HG02970 (cell line): ENCODE results near the gene MACC1.
"Not testable (repeated sequence)": the region's sequence is repeated elsewhere in the genome, so short reads cannot be mapped to it uniquely, and the experiment has no call there.

Source experiments
- ATAC-seq: cut with Tn5 transposase; IDR thresholded peaks from one replicate; pipeline ENCODE4 v1.9.1; 2021; ENCODE audit warnings: mild to moderate bottlenecking, moderate library complexity, moderate number of reproducible peaks; ENCODE audit not compliant: unreplicated experiment, low FRiP score

The MACC1 gene

DNA sequence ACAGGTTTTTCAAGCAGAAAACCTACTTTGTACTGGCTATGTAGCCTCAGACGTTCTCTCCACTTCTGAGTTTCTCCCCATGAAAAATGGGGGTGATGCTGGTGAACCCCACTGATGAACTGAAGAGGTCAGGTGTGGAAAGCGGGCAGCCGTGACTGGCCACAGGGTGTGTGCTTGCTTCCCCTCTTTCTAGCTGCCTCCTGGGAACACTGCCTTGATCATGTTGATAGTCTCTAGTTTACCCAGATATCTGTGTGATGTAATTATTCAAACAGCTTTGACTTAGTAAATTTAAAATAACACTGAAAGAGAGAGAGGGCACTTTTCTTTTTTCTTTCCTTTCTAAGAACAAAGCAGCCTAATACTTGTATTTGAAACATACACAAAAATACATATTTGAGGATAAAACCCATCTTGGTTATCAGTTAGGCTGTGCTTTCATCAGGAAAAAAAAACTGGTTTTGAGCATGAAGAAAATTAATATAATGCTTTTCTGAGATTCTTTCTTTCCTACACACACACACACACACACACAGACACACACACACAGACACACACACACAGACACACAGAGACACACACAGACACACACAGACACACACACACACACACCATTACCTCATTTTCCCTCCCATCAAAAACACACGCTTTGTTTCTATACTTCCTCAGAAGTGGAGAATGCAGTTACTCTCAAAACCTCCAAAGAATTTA lies 76.7 kb downstream of the MACC1 start:
- ATAC-seq: no peak

DNA sequence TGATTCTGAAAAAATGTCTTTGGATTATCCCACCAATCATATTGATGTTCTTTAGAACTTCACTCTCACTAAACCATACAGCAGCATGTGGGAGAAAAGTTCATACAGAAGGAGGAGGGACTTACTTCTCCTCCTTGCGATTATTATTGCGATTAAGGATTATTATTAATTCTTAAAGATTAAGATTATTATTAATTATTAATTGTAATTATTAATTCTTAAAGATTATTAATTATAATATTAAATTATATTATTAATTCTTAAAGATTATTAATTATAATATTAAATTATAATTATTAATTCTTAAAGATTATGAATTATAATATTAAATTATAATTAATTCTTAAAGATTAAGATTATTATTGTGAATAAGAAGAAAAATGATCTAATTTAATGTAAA lies 80.5 kb downstream of the MACC1 start:
- ATAC-seq: no peak

DNA sequence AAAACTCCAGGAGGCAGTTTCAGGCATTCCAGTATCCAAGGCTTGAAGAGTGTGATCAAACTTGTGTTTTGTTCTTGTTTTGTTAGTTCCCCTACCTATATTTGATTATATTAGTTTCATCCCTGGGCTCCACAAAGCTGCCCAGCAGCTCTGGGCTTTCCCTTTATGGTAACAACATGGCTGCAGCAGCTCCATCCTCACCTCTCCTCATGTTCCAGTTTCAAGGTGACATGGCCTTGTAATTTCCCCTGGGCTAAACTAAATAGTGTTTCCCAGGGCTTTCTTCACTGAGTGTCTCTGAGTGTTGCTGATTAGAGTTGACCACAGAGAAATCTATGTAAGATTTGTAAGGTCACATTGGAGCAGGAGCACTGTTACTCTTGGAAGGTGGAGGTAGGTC lies 83.4 kb downstream of the MACC1 start:
- ATAC-seq: no peak

DNA sequence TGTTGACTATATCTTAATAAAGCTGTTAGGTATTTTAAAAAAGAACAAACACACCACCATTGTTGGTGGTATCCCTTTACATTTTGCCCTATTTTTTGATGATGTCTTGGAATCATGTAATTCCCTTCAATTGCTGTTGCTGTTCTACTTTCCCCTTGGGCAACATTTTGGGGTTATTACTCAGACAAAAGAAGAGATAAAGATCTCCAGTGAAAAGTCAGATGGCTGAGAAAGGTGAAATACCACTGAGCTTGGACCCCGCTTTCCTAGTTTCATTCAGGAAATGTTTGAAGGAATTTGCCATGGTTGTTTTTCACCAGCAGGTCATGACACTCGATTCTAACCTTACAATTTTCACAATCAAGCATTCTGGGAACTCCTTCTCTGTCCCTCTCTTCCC lies 84.6 kb downstream of the MACC1 start:
- ATAC-seq: no peak

DNA sequence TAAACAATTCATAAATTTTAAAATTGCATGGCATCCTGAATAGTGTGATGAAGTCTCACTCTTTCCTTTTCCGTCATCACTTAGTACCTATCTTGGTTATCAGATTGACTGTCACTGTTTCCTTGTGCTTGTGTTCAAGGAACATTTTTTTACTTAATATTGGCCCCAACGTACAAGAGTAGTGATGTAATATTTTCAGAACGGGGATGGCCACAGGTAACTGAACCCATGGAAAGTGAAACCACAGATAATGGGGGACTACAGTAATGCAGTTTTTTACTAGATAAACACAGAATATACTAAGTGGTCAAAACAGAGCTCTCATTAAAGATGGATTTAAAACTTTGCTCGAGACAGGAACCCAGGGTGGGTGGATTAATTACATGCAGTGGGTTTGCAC lies 85.4 kb downstream of the MACC1 start:
- ATAC-seq: no peak

DNA sequence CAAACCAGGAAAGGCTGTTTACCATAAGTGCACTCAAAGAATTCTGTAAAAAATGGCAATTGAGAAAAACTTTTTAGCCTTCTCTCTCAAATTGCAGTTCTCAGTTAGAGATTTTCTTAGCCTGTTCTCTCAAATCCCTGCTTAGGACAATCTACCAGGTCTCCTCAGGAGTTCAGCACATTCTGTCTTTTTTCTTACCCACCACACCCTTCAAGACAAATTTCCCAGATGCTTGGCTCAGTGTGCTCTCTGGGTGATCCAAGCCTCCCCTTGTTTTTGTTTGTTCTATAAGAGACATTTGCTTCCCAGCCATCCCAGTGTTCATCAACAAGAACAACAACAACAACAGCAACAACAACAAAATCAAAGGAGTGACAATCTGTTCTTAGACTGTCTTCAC lies 87.3 kb downstream of the MACC1 start:
- no peak for ATAC-seq

DNA sequence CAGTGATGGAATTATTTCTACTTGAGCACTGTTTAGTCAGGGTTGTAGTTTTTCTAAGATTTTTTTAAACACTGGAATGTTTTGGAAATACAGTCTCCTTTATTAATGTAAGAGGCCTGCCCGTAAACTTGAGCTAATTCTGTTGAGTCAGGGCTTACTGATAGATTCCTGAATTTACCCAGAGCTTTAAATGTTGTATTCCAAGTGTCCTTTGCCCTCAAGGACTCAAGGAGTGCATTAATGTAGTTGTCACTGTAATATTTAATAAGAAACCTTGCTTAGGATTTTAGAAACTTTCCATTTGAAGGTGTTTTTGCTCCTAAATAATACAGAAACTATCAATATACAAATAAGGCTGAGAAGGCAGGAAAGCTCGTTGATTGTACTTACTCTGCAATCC lies 89.2 kb downstream of the MACC1 start:
- ATAC-seq: no peak

DNA sequence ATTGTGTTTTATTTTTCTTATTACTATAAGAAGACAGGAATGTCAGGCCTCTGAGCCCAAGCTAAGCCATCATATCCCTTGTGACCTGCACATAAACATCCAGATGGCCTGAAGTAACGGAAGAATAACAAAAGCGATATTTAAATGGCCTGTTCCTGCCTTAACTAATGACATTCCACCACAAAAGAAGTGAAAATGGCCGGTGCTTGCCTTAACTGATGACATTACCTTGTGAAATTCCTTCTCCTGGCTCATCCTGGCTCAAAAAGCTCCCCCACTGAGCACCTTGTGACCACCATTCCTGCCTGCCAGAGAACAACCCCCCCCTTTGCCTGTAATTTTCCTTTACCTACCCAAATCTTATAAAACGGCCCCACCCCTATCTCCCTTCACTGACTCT lies 91.1 kb downstream of the MACC1 start:
- ATAC-seq: not testable (repeated sequence)

DNA sequence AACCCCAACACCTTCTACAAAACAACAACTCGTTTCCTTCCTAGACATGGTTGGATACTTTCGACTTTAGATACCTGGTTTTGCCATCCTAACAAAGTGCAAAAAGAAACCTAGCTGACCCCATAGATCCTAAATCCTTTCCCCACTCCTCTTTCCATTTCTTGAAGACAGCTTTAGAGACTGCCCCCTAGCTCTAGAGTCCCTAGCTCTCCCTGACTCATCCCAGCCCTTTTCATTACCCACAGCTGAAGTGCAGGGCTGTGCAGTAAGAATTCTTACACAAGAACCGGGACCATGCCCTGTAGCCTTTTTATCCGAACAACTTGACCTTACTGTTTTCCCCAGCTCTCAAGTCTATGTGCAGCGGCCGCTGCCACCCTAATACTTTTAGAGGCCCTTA lies 93.1 kb downstream of the MACC1 start:
- not testable (repeated sequence) for ATAC-seq

DNA sequence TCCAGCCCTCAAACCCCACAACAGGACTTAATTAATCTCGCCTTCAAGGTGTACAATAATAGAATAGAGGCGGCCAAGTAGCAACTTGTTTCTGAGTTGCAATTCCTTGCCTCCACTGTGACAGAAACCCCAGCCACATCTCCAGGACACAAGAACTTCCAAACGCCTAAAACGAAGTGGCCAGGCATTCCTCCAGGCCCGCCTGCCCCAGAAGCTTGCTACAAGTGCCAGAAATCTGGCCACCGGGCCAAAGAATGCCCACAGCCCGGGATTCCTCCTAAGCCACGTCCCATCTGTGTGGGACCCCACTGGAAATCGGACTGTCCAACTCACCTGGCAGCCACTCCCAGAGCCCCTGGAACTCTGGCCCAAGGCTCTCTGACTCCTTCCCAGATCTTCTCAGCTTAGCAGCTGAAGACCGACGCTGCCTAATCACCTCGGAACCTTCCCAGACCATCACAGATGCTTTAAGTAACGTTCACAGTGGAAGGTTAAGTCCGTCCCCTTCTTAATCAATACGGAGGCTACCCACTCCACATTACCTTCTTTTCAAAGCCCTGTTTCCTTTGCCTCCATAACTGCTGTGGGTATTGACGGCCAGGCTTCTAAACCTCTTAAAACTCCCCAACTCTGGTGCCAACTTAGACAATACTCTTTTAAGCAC lies 94.4 kb downstream of the MACC1 start:
- ATAC-seq: not testable (repeated sequence)

DNA sequence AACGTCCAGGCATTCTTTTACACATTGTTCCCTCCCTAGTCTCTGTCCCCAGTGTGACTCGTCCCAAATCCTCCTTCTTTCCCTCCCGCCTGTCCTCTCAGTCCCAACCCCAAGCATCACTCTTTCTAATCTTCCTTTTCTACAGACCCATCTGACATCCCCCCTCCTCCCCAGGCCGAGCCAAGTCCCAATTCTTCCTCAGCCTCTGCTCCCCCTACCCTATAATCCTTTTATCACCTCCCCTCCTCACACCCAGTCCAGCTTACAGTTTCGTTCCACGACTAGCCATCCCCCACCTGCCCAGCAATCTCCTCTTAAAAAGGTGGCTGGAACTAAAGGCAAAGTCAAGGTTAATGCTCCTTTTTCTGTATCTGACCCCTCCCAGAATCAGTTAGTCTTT lies 95.1 kb downstream of the MACC1 start:
- no peak for ATAC-seq

DNA sequence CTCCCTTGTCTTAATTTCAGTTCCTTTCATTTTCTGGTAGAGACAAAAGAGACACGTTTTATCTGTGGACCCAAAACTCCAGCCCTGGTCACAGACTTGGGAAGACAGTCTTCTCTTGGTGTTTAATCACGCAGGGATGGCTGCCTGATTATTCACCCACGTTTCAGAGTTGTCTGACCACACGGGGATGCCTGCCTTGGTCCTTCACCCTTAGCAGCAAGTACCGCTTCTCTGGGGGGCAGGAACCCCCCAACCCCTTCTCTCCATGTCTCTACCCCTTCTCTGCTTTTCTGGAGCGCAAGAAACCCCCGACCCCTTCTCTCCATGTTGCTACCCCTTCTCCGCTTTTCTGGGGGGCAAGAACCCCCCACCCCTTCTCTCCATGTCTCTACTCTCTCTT lies 95.8 kb downstream of the MACC1 start:
- ATAC-seq: no peak

DNA sequence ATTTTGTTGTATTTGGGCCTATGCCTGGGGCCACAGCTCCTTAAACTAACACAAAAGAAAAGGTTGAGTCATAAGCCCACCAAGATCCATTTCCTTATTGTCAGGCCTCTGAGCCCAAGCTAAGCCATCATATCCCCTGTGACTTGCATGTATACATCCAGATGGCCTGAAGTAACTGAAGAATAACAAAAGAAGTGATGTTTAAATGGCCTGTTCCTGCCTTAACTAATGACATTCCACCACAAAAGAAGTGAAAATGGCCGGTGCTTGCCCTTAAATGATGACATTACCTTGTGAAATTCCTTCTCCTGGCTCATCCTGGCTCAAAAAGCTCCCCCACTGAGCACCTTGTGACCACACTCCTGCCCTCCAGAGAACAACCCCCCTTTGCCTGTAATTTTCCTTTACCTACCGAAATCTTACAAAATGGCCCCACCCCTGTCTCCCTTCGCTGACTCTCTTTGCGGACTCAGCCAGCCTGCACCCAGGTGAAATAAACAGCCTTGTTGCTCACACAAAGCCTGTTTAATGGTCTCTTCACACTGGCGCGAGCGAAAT lies 96.5 kb downstream of the MACC1 start:
- not testable (repeated sequence) for ATAC-seq

DNA sequence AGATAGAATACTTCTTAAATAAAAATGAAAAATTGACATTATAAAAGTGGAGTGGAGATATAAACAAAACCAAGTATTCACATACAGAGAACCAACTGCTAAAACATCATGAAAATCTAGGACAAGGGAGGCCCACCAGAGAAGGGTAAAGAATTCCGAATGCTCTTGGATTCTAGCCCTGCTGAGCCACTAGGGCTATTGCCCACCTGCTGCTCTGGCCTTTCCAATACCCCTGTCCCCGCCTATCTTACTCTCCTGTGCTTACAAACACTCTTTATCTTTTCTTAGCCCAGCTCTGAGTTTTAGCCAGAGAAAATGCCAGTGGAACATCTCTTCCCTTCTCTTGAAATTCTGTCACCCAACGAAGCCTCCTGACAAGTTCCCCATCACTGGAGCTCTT lies 100.3 kb downstream of the MACC1 start:
- no peak for ATAC-seq

DNA sequence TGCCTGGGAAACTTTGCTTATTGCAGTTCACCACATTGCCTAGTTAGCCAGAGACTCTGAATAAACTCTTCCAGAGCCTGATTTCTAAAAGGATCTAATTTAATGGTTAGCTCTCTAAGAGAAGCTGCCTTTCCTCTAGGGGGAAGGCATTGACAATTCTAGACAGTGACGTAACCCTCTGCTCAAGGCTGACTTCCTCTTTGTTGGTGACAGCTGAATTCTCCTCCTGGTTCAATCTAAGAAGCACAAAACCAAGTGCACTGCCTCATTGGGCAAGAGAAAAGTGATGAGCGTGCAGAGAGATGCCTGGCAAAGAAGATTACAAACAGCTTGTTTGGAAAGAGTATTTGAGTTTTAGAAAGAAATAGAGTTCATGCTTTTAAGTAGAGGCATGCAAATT lies 102.7 kb downstream of the MACC1 start:
- ATAC-seq: peak; percentile 70

DNA sequence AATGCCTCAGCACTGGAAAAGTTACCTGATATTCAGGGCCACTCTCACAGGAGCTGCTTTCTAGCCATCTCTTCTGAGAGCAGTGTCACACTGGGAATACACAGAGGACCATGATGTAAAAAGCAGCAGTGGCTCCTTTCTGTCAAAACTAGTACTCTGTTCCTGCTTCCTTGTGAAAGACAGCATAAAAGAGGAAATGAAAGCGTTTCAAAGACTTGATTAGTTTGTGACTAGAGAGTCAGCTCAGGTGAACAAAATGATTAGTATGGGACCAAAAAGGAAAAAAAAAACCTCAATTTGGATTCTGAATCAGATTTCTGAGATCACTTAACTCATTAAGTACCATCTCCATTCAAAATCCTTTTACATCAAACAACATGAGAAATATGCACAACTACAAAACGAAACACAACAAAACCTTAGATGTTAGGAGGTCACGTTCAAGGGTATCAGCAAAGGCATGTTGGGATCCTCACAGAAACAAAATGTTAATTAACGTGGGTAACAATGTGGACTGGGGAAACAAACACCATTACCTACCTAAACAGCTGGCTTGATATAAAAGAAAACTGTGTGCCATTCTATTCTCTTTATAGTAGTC lies 103.7 kb downstream of the MACC1 start:
- ATAC-seq: peak; percentile 70

DNA sequence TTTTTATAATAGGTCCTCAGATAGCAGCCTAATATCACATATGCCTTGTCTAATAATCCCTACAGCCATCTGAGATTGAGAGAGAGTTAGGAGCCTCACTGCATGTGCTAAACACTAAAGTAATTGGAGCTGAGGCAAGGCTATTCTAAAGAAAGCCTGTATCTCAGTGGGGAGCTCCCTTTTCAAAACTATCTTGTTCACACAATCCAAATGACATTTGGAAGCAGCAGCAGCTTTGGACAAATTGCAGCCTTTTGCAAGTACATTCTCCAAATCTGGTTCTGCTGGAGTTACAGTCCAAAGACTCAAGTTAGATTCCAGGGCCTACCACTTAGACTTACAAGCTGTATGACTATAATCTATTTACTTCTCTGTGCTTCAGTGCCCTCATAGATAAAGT lies 104.5 kb downstream of the MACC1 start:
- no peak for ATAC-seq

DNA sequence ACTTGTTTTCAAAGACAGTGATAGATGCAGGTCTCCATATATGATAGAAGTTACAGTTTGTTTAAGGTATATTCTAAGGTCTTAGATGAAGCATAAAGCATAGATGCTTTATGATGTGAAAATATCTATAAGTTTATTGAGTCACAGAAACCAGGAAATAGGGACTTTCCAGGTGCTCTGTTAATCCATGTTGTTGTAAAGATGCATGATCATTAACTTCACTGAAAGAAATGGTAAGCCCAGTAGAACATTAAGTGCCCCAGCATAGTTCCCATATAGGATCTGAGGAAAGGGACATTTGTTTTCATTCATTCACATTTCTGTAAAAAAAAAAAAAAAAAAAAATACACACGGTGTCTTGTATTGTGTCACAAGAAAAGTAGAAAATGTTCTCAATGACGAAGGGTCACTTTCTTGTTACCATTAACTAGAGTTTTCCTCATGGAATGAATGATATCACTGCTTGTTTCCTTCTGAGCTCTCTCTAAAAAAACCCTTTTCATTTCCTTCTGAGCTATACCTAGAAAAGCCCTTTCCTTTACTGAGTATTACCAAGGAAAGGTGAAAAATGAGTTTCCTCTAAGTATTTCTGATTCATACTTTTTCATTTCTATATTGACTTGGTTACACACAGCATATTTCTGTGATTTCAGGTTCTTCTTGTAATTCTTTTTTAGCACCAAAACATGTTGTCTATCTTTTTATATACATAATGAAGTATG lies 105.2 kb downstream of the MACC1 start:
- ATAC-seq: no peak

DNA sequence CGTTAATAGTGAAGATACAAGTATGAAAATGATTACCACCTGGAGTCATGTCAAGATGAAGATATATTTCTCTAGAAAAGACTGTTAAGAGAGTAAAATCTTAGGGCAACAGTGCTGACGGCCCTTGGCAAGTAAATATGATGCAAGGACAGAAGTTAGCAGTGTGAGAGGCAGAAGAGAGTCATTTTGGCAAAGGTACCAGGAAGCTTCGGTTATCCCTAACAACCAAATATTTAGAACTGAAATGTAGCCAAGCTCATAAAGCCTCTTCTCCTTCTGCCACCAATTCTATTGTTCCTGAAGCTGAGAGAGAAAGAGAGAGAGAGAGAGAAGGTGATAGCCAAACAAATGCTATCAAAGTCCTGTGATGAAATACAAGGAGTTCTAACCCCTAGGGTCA lies 109.6 kb downstream of the MACC1 start:
- ATAC-seq: no peak

DNA sequence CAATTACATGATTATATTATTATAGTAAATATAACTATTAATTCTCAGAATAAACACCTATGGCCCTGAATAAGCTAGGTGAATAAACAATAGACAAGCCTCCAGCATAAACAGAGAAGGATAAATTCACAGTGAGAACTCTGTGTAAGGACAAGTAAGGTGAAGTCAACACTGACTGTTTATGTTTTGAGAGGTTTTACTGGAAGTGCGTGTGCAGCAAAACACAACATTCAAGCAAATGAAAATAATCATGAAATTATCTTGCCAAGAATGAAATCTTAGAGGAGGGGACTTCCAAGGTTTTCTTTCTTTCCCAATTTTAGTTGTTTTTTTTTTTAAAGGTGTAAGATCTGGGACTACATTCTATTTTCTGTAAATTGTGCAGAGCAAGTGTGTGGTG lies 112.5 kb downstream of the MACC1 start:
- no peak for ATAC-seq

DNA sequence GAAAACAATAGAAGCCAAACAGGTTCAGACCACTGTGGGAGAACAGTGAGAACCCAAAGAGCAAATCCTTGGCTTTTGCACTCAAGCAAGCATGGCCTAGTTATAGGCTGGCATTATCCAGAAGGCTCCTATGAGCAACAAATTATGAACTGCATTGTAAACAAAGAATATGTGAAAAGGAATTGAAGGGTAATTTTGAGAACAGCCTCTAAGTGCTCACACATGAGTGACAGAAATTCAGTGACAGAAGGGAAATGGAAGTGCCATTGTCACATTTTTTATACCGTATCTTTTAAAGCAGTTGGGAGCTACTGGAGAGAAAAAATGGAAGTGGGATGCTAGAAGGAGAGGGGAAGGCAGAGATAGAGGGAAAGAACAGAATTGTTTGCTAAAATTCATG lies 114.2 kb downstream of the MACC1 start:
- ATAC-seq: no peak
